HCT116 (cell line): Measurements from ENCODE around the gene SCN10A. TPM values are rescaled to one million over a fixed set of nuclear protein-coding genes. Genes with fewer than 3 reads are reported as not detected.

ENCODE experiments used
- ATAC-seq: fragments of 200-7000 bp; cut with Tn5 transposase; 2 replicates; pipeline ENCODE4 v1.9.1; 2020; ENCODE audit warnings: mild to moderate bottlenecking, moderate library complexity
- BruUV-seq: library from RNA; stranded (reverse); fragments of 400-500 nt; replicated peaks from 2 replicates; lab custom pipeline; 2021; lab: Mats Ljungman, UMichigan
- CTCF ChIA-PET: fragments of 300-600 bp; sonication (Branson Sonifier 250); formaldehyde crosslinking; loops from one replicate; lab custom pipeline; 2021; ENCODE audit warnings: antibody characterized with exemption; lab: Charles Lee
- POLR2A ChIA-PET: fragments of 300-600, 350-600 bp; sonication (Branson Sonifier 250); formaldehyde crosslinking; loops from one replicate; lab custom pipeline; 2021; ENCODE audit warnings: antibody characterized with exemption; lab: Charles Lee
- RAD21 ChIA-PET, 2 experiments: fragments of 300-600 bp; sonication (Branson Sonifier 250); formaldehyde crosslinking; loops; one replicate each; lab custom pipeline; 2023; ENCODE audit warnings: low total read pairs in 2 of 2; ENCODE audit not compliant: uncharacterized antibody in 2 of 2, unreplicated experiment in 2 of 2, low non-redundant PET in 1 of 2; lab: Charles Lee
- DNase-seq: peaks from one replicate; pipeline ENCODE4 v3.0.0-alpha.2; 2010; ENCODE audit warnings: low read depth, low spot score
- H2AFZ ChIP-seq: fragments of 200-600 bp; shearing (Covaris generic), sonication (generic); 2 replicates; pipeline ENCODE4 v1.6.1; 2017; ENCODE audit warnings: low read depth, mixed run types, mixed read lengths, antibody characterized with exemption, low read length; ENCODE audit not compliant: poor library complexity, severe bottlenecking
- H3K27ac ChIP-seq: 2 replicates; pipeline ENCODE4 v1.5.1; 2012; ENCODE audit warnings: low read depth, low read length
- H3K27me3 ChIP-seq: fragments of 200-600 bp; sonication (generic); 2 replicates; pipeline ENCODE4 v1.6.1; 2016; ENCODE audit warnings: mixed run types, low read length, mixed read lengths; ENCODE audit not compliant: insufficient read depth
- H3K36me3 ChIP-seq, 2 experiments: fragments of 200-500 bp in 1 of 2; fragments of 200-600 bp in 1 of 2; sonication (Bioruptor generic) in 1 of 2; sonication (generic) in 1 of 2; 2 replicates each; pipeline versions ENCODE4 v1.5.1 to v1.6.1; 2014 to 2016; ENCODE audit warnings: low read length in 2 of 2, inconsistent platforms in 1 of 2, mixed read lengths in 1 of 2, mixed run types in 1 of 2; ENCODE audit not compliant: insufficient read depth in 2 of 2, control insufficient read depth in 1 of 2
- H3K4me1 ChIP-seq, 2 experiments: fragments of 200-600 bp in 1 of 2; sonication (generic) in 1 of 2; 2 replicates each; pipeline versions ENCODE4 v1.5.1 to v1.6.1; 2012 to 2017; ENCODE audit warnings: low read length in 2 of 2, inconsistent platforms in 1 of 2, mild to moderate bottlenecking in 1 of 2, mixed read lengths in 1 of 2, mixed run types in 1 of 2, moderate library complexity in 1 of 2; ENCODE audit not compliant: insufficient read depth in 2 of 2, control insufficient read depth in 1 of 2
- H3K4me2 ChIP-seq: fragments of 200-600 bp; sonication (generic); 2 replicates; pipeline ENCODE4 v1.6.1; 2017; ENCODE audit warnings: mixed run types, low read length, mixed read lengths
- H3K4me3 ChIP-seq, 2 experiments: fragments of 200-600 bp in 1 of 2; sonication (generic) in 1 of 2; replicated peaks in 1 of 2; 2 replicates each; pipeline ENCODE4 v1.5.1; 2011 to 2016; ENCODE audit warnings: low read length in 2 of 2, control low read depth in 1 of 2, low read depth in 1 of 2, mild to moderate bottlenecking in 1 of 2, mixed read lengths in 1 of 2, mixed run types in 1 of 2
- H3K79me2 ChIP-seq: fragments of 200-600 bp; sonication (generic); 2 replicates; pipeline ENCODE4 v1.6.1; 2017; ENCODE audit warnings: mild to moderate bottlenecking, mixed run types, low read length, moderate library complexity, mixed read lengths; ENCODE audit not compliant: insufficient read depth
- H3K9ac ChIP-seq: fragments of 200-600 bp; sonication (generic); 2 replicates; pipeline ENCODE4 v1.6.1; 2016; ENCODE audit warnings: low read length, mixed read lengths
- H3K9me2 ChIP-seq: fragments of 200-600 bp; sonication (generic), shearing (Covaris generic); 2 replicates; pipeline ENCODE4 v1.6.1; 2017; ENCODE audit warnings: mixed run types, mild to moderate bottlenecking, moderate library complexity; ENCODE audit not compliant: insufficient read depth
- H3K9me3 ChIP-seq, 2 experiments: fragments of 200-500 bp in 1 of 2; fragments of 200-600 bp in 1 of 2; sonication (Bioruptor generic) in 1 of 2; sonication (generic) in 1 of 2; 2 replicates each; pipeline ENCODE4 v1.6.1; 2014 to 2017; ENCODE audit warnings: low read length in 2 of 2, mixed read lengths in 2 of 2, inconsistent platforms in 1 of 2, low read depth in 1 of 2, mild to moderate bottlenecking in 1 of 2, mixed run types in 1 of 2, moderate library complexity in 1 of 2; ENCODE audit not compliant: control insufficient read depth in 1 of 2, insufficient read depth in 1 of 2
- H4K20me1 ChIP-seq: fragments of 200-600 bp; sonication (generic), shearing (Covaris generic); 2 replicates; pipeline ENCODE4 v1.6.1; 2017; ENCODE audit warnings: mixed run types, mild to moderate bottlenecking, moderate library complexity; ENCODE audit not compliant: insufficient read depth
- ATF3 ChIP-seq: IDR thresholded peaks from 2 replicates; pipeline ENCODE4 v1.6.1; 2012
- CBX3 ChIP-seq: IDR thresholded peaks from 2 replicates; pipeline ENCODE4 v1.6.1; 2012; ENCODE audit warnings: low read depth
- CEBPB ChIP-seq: IDR thresholded peaks from 2 replicates; pipeline ENCODE4 v1.6.1; 2012; ENCODE audit warnings: low read depth
- CTCF ChIP-seq, 3 experiments: fragments of 200-600 bp in 1 of 3; sonication (generic) in 1 of 3; IDR thresholded peaks in 2 of 3; conservative IDR thresholded peaks in 1 of 3; 2 replicates each; pipeline ENCODE4 v1.5.1; 2012 to 2017; ENCODE audit warnings: low read depth in 2 of 3, low read length in 2 of 3, antibody characterized with exemption in 1 of 3, borderline replicate concordance in 1 of 3, control low read depth in 1 of 3, mild to moderate bottlenecking in 1 of 3, mixed read lengths in 1 of 3, mixed run types in 1 of 3, moderate library complexity in 1 of 3; ENCODE audit not compliant: insufficient read depth in 1 of 3
- EGR1 ChIP-seq: IDR thresholded peaks from 2 replicates; pipeline ENCODE4 v1.6.1; 2012; ENCODE audit warnings: low read depth
- ELF1 ChIP-seq: IDR thresholded peaks from 2 replicates; pipeline ENCODE4 v1.6.1; 2012; ENCODE audit warnings: low read depth, borderline replicate concordance
- EZH2 ChIP-seq: fragments of 200-600 bp; sonication (generic); IDR thresholded peaks from 2 replicates; pipeline ENCODE4 v1.6.1; 2017; ENCODE audit warnings: antibody characterized with exemption, mixed run types
- EZH2phosphoT487 ChIP-seq: fragments of 200-600 bp; IDR thresholded peaks from 2 replicates; pipeline ENCODE4 v1.6.1; 2018; ENCODE audit warnings: antibody characterized with exemption, borderline replicate concordance
- FOSL1 ChIP-seq: IDR thresholded peaks from 2 replicates; pipeline ENCODE4 v1.6.1; 2012; ENCODE audit warnings: low read depth
- JUND ChIP-seq: IDR thresholded peaks from 2 replicates; pipeline ENCODE4 v1.6.1; 2012
- POLR2A ChIP-seq: IDR thresholded peaks from 2 replicates; pipeline ENCODE4 v1.7.0; 2011; ENCODE audit warnings: borderline replicate concordance; ENCODE audit not compliant: insufficient read depth, insufficient read length; ENCODE audit errors: extremely low read depth
- POLR2AphosphoS5 ChIP-seq: IDR thresholded peaks from 2 replicates; pipeline ENCODE4 v1.6.1; 2011; ENCODE audit warnings: mild to moderate bottlenecking, low read depth, low read length, moderate library complexity
- RAD21 ChIP-seq: IDR thresholded peaks from 2 replicates; pipeline ENCODE4 v1.6.1; 2012; ENCODE audit warnings: low read depth, mild to moderate bottlenecking
- REST ChIP-seq: IDR thresholded peaks from 2 replicates; pipeline ENCODE4 v1.6.1; 2012; ENCODE audit warnings: low read depth
- SIN3A ChIP-seq: IDR thresholded peaks from 2 replicates; pipeline ENCODE4 v1.6.1; 2012; ENCODE audit warnings: low read depth
- SP1 ChIP-seq: IDR thresholded peaks from 2 replicates; pipeline ENCODE4 v1.6.1; 2012; ENCODE audit warnings: low read depth
- SRF ChIP-seq: IDR thresholded peaks from 2 replicates; pipeline ENCODE4 v1.6.1; 2012; ENCODE audit warnings: low read depth
- TCF7L2 ChIP-seq: IDR thresholded peaks from 2 replicates; pipeline ENCODE4 v1.7.0; 2011; ENCODE audit warnings: borderline replicate concordance, inconsistent platforms; ENCODE audit not compliant: insufficient read depth, insufficient read length; ENCODE audit errors: extremely low read depth
- YY1 ChIP-seq: IDR thresholded peaks from 2 replicates; pipeline ENCODE4 v1.6.1; 2011; ENCODE audit warnings: low read length, low read depth, moderate library complexity, mild to moderate bottlenecking; ENCODE audit not compliant: insufficient replicate concordance; ENCODE audit errors: extremely low read depth
- ZBTB33 ChIP-seq: IDR thresholded peaks from 2 replicates; pipeline ENCODE4 v1.6.1; 2011; ENCODE audit warnings: mild to moderate bottlenecking, low read length, moderate library complexity; ENCODE audit not compliant: insufficient replicate concordance; ENCODE audit errors: extremely low read depth
- ZFX ChIP-seq: fragments of 450-650 bp; IDR thresholded peaks from 2 replicates; pipeline ENCODE4 v1.6.1; 2017
- intact Hi-C: fragments of 100-400 bp; cut with micrococcal nuclease; formaldehyde crosslinking; loops from 2 replicates; pipeline ENCODE4 v1.10.0; 2022
- total RNA-seq: library from RNA; stranded (reverse); gene quantifications from one replicate; pipeline ENCODE4 v1.2.1, GENCODE V29; 2021; ENCODE audit not compliant: unreplicated experiment
- TF ChIP-seq, protein P1 (sequence below): IDR thresholded peaks from 2 replicates; pipeline ENCODE4 v1.6.1; 2012

SCN10A gene
- total RNA-seq, 1 experiment from 2014 or later: not detected

DNA sequence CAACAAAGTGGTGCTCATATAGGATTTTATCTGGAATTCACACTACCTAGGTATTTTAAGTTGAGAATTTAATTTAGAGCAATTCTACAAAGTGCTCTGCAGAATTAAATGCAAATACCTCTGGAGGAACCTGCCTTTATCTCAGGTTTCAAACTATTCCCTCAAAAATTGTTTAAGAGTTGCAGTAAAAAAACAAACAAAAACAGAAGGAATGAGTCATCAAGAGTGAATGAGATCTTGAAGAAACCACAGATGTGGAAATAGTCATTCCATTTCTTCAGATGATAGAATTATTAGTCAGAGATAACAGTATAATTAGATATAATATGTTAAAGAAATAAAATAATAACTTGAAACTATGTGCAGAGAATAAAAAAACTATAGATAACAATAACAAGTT lies 85.7 kb downstream of the SCN10A start:
- H3K4me3 ChIP-seq: no peak overlapping the region
- peaks cover 21% of the 10 kb centered on the region; the same call in 1 of the 2 replicates for H3K27me3 ChIP-seq
- CTCF ChIA-PET: interaction anchor here (1.4 kb wide), 1 partner anchor 9 kb away, joined by 6 read pairs; no protein-coding TSS in a partner anchor
- H3K9me3 ChIP-seq: no peaks in the 10 kb centered on the region
- H4K20me1 ChIP-seq: no peaks in the 10 kb centered on the region
- H3K9me2 ChIP-seq: no peaks in the 10 kb centered on the region
- POLR2A ChIA-PET: no interaction called here
- no peak for DNase-seq
- intact Hi-C loops: no loop called here
- H3K9ac ChIP-seq: no peak overlapping the region
- H2AFZ ChIP-seq: no peak overlapping the region
- H3K36me3 ChIP-seq: no peaks in the 10 kb centered on the region
- RAD21 ChIA-PET: no interaction called here
- H3K4me2 ChIP-seq: no peak overlapping the region
- no TSS peak for BruUV-seq
- H3K79me2 ChIP-seq: no peaks in the 10 kb centered on the region
- ATAC-seq: no peak
- H3K4me1 ChIP-seq: peaks cover 6 to 9% of the 10 kb centered on the region in 2 experiments; a peak in 2 of 4 replicates
- H3K27ac ChIP-seq: no peak overlapping the region
- TF ChIP-seq, protein P1, sequence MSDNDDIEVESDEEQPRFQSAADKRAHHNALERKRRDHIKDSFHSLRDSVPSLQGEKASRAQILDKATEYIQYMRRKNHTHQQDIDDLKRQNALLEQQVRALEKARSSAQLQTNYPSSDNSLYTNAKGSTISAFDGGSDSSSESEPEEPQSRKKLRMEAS: no peak
- TF ChIP-seq POLR2A (no peak), ELF1 (no peak), TCF7L2 (no peak), CBX3 (no peak), CTCF (IDR thresholded peaks at IDR 0.05 in 2 of 3, conservative IDR thresholded peaks at IDR 0.05 in 1 of 3; ENCODE audit: borderline replicate concordance in 1 of 3, insufficient read depth in 1 of 3, low read depth in 2 of 3, low read length in 2 of 3) (no peak), EZH2phosphoT487 (no peak), ZFX (no peak), SIN3A (no peak), ATF3 (no peak), EZH2 (no peak), POLR2AphosphoS5 (no peak), JUND (peak; percentile 41; the same call in 1 of the 2 replicates), EGR1 (no peak), SRF (no peak), REST (no peak), YY1 (no peak), ZBTB33 (no peak), FOSL1 (peak; percentile 47; the same call in 1 of the 2 replicates), CEBPB (0 out of 2 replicates have a peak, but pooled peaks have one; percentile 15), RAD21 (no peak), SP1 (no peak)
